Nephron progenitor cell (in vitro differentiated cells): Measurements from ENCODE around the gene EFNA1.
A peak's percentile ranks its signal among the peaks of the same experiment; 100 is the strongest.

Experiments
- DNase-seq: peaks from one replicate; pipeline ENCODE4 v3.0.0; 2021
- H3K27ac Mint-ChIP-seq: 2 replicates; pipeline ENCODE4 v1.8.0; 2021; ENCODE audit warnings: mild to moderate bottlenecking, moderate library complexity, mixed read lengths
- H3K27me3 Mint-ChIP-seq: 2 replicates; pipeline ENCODE4 v1.8.0; 2021; ENCODE audit warnings: mild to moderate bottlenecking, low read depth, mixed read lengths; ENCODE audit not compliant: poor library complexity
- H3K36me3 Mint-ChIP-seq: 2 replicates; pipeline ENCODE4 v1.8.0; 2021; ENCODE audit warnings: low read depth, mixed read lengths
- H3K4me1 Mint-ChIP-seq: 2 replicates; pipeline ENCODE4 v1.8.0; 2021; ENCODE audit warnings: mixed read lengths
- H3K4me3 Mint-ChIP-seq: 2 replicates; pipeline ENCODE4 v1.8.0; 2021; ENCODE audit warnings: mild to moderate bottlenecking, moderate library complexity, mixed read lengths
- H3K9me3 Mint-ChIP-seq: 2 replicates; pipeline ENCODE4 v1.8.0; 2021; ENCODE audit warnings: mild to moderate bottlenecking, moderate library complexity, mixed read lengths
- TF ChIP-seq, protein P1 (sequence below): fragments of 200-600 bp; sonication (generic); IDR thresholded peaks from 2 replicates; pipeline ENCODE4 v1.5.0; 2021; ENCODE audit warnings: antibody characterized with exemption

Gene EFNA1

GRCh38 chr1:155177192-155177917 lies 49.7 kb downstream of the EFNA1 start:
- Mint-ChIP-seq H3K4me3 (no peak overlapping the region), H3K9me3 (no peaks in the 10 kb centered on the region), H3K36me3 (peaks cover 26% of the 10 kb centered on the region), H3K27ac (no peak overlapping the region), H3K27me3 (peaks cover 14% of the 10 kb centered on the region), H3K4me1 (peaks cover 43% of the 10 kb centered on the region)
- TF ChIP-seq, protein P1, sequence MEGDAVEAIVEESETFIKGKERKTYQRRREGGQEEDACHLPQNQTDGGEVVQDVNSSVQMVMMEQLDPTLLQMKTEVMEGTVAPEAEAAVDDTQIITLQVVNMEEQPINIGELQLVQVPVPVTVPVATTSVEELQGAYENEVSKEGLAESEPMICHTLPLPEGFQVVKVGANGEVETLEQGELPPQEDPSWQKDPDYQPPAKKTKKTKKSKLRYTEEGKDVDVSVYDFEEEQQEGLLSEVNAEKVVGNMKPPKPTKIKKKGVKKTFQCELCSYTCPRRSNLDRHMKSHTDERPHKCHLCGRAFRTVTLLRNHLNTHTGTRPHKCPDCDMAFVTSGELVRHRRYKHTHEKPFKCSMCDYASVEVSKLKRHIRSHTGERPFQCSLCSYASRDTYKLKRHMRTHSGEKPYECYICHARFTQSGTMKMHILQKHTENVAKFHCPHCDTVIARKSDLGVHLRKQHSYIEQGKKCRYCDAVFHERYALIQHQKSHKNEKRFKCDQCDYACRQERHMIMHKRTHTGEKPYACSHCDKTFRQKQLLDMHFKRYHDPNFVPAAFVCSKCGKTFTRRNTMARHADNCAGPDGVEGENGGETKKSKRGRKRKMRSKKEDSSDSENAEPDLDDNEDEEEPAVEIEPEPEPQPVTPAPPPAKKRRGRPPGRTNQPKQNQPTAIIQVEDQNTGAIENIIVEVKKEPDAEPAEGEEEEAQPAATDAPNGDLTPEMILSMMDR: no peak
- no peak for DNase-seq

GRCh38 chr1:155177918-155178281 lies 50.2 kb downstream of the EFNA1 start:
- H3K27me3 Mint-ChIP-seq: peaks cover 14% of the 10 kb centered on the region
- no peaks in the 10 kb centered on the region for H3K9me3 Mint-ChIP-seq
- H3K4me3 Mint-ChIP-seq: no peak overlapping the region
- no peak overlapping the region for H3K27ac Mint-ChIP-seq
- no peak for DNase-seq
- H3K4me1 Mint-ChIP-seq: peaks cover 40% of the 10 kb centered on the region
- peaks cover 28% of the 10 kb centered on the region for H3K36me3 Mint-ChIP-seq
- TF ChIP-seq, protein P1: no peak

DNA sequence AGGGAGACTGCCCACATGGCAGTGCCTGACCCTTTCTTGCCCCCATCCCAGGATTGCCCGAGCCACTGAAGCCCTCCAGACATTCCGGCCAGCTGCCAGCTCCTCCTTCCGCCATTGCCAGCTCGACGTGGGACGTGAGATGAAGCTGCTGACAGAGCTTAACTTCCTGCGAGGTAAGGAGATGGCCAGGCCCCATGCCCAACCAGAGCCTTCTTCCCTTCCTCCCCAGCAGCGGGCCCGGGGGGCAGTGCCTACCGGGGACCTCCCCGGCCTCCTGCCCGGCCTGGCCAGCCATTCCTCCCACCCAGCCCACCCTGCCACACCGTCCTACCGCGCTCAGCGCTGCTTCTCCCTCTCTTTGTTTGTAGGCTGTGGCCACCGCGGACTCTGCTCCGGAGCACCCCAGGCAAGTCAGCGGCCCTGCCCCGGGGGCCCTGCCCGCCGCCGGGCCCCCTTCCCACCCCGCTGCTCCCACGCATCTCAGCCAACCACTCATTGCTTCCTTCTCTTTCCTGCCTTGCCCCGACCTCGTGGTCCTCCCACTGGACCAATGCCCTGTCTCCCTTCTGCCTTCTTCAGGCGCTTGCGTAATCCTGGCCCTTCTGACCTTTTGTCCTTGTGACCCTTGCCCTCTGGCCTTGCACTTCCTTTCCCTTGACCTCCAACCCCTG lies 50.9 kb downstream of the EFNA1 start:
- no peak for DNase-seq
- peak overlapping the region; percentile 67 for H3K27ac Mint-ChIP-seq
- H3K36me3 Mint-ChIP-seq: peaks cover 28% of the 10 kb centered on the region
- no peak overlapping the region for H3K4me3 Mint-ChIP-seq
- TF ChIP-seq, protein P1: no peak
- H3K4me1 Mint-ChIP-seq: peaks cover 34% of the 10 kb centered on the region
- no peaks in the 10 kb centered on the region for H3K9me3 Mint-ChIP-seq
- peaks cover 11% of the 10 kb centered on the region for H3K27me3 Mint-ChIP-seq

DNA sequence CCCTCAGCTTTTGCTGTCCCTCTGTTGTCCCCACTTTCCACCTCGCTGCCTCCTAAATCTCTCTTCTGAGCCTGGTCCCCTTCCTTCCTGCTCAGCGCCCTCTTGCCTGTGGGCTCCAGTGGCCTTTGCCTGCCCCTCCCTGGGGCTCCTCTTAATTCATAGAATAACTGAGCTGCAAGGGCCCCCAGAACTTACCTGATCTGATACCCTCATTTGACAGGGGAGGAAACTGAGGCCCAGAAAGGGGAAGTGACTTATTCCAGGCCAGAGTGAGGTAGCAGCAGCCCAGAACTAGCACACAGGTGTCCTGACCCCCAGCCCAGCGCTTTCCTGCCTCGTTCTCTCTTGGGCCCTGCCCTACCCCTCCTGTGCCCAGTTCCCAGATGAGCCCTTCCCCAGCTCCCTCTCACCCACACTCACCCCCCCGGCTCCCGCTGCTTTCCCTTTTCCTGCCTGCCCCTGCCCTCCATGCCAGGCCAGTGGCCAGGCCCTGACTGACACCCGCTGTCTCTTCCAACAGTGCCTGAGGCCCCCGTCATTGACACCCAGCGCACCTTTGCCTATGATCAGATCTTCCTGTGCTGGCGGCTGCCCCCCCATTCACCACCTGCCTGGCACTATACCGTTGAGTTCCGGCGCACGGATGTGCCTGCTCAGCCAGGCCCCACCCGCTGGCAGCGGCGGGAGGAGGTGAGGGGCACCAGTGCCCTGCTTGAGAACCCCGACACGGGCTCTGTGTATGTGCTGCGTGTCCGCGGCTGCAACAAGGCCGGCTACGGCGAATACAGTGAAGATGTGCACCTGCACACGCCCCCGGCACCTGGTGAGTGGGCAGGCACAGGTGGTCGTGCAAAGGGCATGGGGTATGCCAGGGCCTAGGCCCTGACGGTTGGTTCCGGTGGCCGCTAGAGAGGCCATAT lies 51.7 kb downstream of the EFNA1 start:
- H3K36me3 Mint-ChIP-seq: peaks cover 28% of the 10 kb centered on the region
- TF ChIP-seq, protein P1: no peak
- H3K4me1 Mint-ChIP-seq: peaks cover 26% of the 10 kb centered on the region
- no peaks in the 10 kb centered on the region for H3K9me3 Mint-ChIP-seq
- H3K27me3 Mint-ChIP-seq: peaks cover 10% of the 10 kb centered on the region
- H3K4me3 Mint-ChIP-seq: no peak overlapping the region
- H3K27ac Mint-ChIP-seq: no peak overlapping the region
- DNase-seq: no peak

DNA sequence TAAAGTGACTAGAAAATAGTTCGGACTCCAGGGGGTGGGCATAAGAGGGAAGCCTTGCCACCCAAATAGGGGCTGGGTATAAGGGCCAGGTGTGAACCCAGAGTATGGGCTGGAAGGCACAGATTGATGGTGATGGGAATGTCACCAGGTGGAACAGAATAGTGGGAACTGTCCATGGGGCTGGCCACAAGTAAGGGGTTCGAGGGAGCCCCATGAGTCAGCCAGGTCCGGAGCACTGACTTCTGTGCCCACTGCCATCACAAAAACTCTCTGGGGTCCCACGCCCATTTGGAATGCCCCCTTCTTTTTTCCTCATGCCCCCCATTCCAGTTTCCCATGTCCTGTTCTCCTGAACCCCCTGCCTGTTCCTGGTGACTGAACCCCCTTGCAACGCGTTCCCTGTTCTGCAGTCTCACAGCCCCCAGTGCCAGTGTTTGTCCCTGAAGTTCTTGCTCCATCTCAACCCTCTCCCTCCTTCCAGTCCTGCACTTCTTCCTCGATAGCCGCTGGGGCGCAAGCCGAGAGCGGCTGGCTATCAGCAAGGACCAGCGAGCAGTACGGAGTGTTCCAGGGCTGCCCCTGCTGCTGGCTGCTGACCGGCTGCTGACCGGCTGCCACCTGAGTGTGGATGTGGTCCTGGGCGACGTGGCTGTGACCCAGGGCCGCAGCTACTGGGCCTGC lies 53.8 kb downstream of the EFNA1 start:
- H3K4me1 Mint-ChIP-seq: peaks cover 20% of the 10 kb centered on the region
- H3K27ac Mint-ChIP-seq: no peak overlapping the region
- H3K36me3 Mint-ChIP-seq: peaks cover 26% of the 10 kb centered on the region
- peaks cover 7% of the 10 kb centered on the region for H3K27me3 Mint-ChIP-seq
- H3K4me3 Mint-ChIP-seq: no peak overlapping the region
- TF ChIP-seq, protein P1: no peak
- DNase-seq: no peak
- H3K9me3 Mint-ChIP-seq: no peaks in the 10 kb centered on the region
